WI38 (cell line): ENCODE data around the gene VIPR2.
"Not testable (repeated sequence)": the region's sequence is repeated elsewhere in the genome, so short reads cannot be mapped to it uniquely, and the experiment has no call there.

Experiments used
- H3K4me3 ChIP-seq: 2 replicates; pipeline ENCODE4 v1.5.1; 2011; ENCODE audit warnings: low read depth, mild to moderate bottlenecking, control low read depth, low read length
- CTCF ChIP-seq: IDR thresholded peaks from 2 replicates; pipeline ENCODE4 v1.5.1; 2012; ENCODE audit warnings: low read depth, mild to moderate bottlenecking, control low read depth, low read length

The VIPR2 gene

GRCh38 chr7:159136442-159136841 is 8.2 kb downstream of the VIPR2 start:
- no peak overlapping the region for H3K4me3 ChIP-seq
- no peak for TF ChIP-seq CTCF

- no peak for TF ChIP-seq CTCF
Observed at GRCh38 chr7:159136013-159136412, 8.7 kb downstream of the VIPR2 start.

GRCh38 chr7:159132670-159133443 is 11.8 kb downstream of the VIPR2 start:
- H3K4me3 ChIP-seq: not testable (repeated sequence)

More at GRCh38 chr7:159136013-159136412, 8.7 kb downstream of the VIPR2 start:
- H3K4me3 ChIP-seq: no peak overlapping the region

- TF ChIP-seq CTCF: no peak
- no peak overlapping the region for H3K4me3 ChIP-seq
Observed at GRCh38 chr7:159130820-159131219, 13.8 kb downstream of the VIPR2 start.

GRCh38 chr7:159130199-159130775 is 14.4 kb downstream of the VIPR2 start:
- TF ChIP-seq CTCF: no peak

GRCh38 chr7:159128767-159129166 is 15.9 kb downstream of the VIPR2 start:
- no peak for TF ChIP-seq CTCF
- no peak overlapping the region for H3K4me3 ChIP-seq

More at GRCh38 chr7:159130199-159130775, 14.4 kb downstream of the VIPR2 start:
- H3K4me3 ChIP-seq: no peak overlapping the region

- H3K4me3 ChIP-seq: no peak overlapping the region
- TF ChIP-seq CTCF: no peak
Observed at GRCh38 chr7:159127691-159128642, 16.7 kb downstream of the VIPR2 start.
